Osteoblast (primary cell): Measurements from ENCODE around the gene TENM4. TPM values are rescaled to one million over a fixed set of nuclear protein-coding genes. Genes with fewer than 3 reads are reported as not detected.
A peak's percentile ranks its signal among the peaks of the same experiment; 100 is the strongest.

Experiments used
- DNase-seq: peaks from one replicate; pipeline ENCODE4 v3.0.0; 2011; ENCODE audit warnings: low spot score, mixed read lengths; ENCODE audit not compliant: insufficient read length; ENCODE audit errors: missing footprints
- H2AFZ ChIP-seq: 2 replicates; pipeline ENCODE4 v1.6.0; 2011; ENCODE audit warnings: mild to moderate bottlenecking, low read length
- H3K27ac ChIP-seq: 2 replicates; pipeline ENCODE4 v1.5.1; 2011; ENCODE audit warnings: mild to moderate bottlenecking, low read depth, low read length, moderate library complexity
- H3K27me3 ChIP-seq: 2 replicates; pipeline ENCODE4 v1.6.0; 2012; ENCODE audit warnings: mild to moderate bottlenecking, control low read depth, inconsistent platforms, low read length, moderate library complexity; ENCODE audit not compliant: insufficient read depth
- H3K36me3 ChIP-seq: 2 replicates; pipeline ENCODE4 v1.5.1; 2011; ENCODE audit warnings: mild to moderate bottlenecking, low read length, control low read depth, moderate library complexity; ENCODE audit not compliant: insufficient read depth
- H3K4me1 ChIP-seq: 2 replicates; pipeline ENCODE4 v1.5.1; 2011; ENCODE audit warnings: mild to moderate bottlenecking, low read length, control low read depth, moderate library complexity; ENCODE audit not compliant: insufficient read depth
- H3K4me2 ChIP-seq: 2 replicates; pipeline ENCODE4 v1.6.0; 2011; ENCODE audit warnings: mild to moderate bottlenecking, low read length; ENCODE audit not compliant: insufficient read depth
- H3K4me3 ChIP-seq: fragments of 200-600 bp; sonication (generic); 3 replicates; pipeline ENCODE4 v1.5.1; 2012; ENCODE audit warnings: mild to moderate bottlenecking, low read length, inconsistent platforms; ENCODE audit not compliant: insufficient read depth
- H3K79me2 ChIP-seq: 2 replicates; pipeline ENCODE4 v1.6.0; 2012; ENCODE audit warnings: mild to moderate bottlenecking, low read length, control low read depth, inconsistent platforms; ENCODE audit not compliant: insufficient read depth
- H3K9me3 ChIP-seq: 2 replicates; pipeline ENCODE4 v1.5.1; 2011; ENCODE audit warnings: low read depth, low read length, control low read depth
- H4K20me1 ChIP-seq: 2 replicates; pipeline ENCODE4 v1.6.0; 2012; ENCODE audit warnings: mild to moderate bottlenecking, low read length, control low read depth; ENCODE audit not compliant: insufficient read depth
- total RNA-seq: library from RNA; depleted of rRNA; stranded (reverse); fragments of >200 nt; gene quantifications from 2 replicates; pipeline ENCODE4 v1.2.3, GENCODE V29; 2012
- TF ChIP-seq, protein P1 (sequence below): IDR thresholded peaks from 2 replicates; pipeline ENCODE4 v1.5.1; 2011; ENCODE audit warnings: mild to moderate bottlenecking, low read depth, low read length, moderate library complexity; ENCODE audit errors: extremely low read depth

TENM4 gene
- total RNA-seq, 1 donor: 63.3 TPM

- H3K4me2 ChIP-seq: peak overlapping the region; percentile 43
- peaks cover 19% of the 10 kb centered on the region for H3K4me1 ChIP-seq
- peak overlapping the region; percentile 38 for H2AFZ ChIP-seq
- no peaks in the 10 kb centered on the region for H3K36me3 ChIP-seq
- TF ChIP-seq, protein P1, sequence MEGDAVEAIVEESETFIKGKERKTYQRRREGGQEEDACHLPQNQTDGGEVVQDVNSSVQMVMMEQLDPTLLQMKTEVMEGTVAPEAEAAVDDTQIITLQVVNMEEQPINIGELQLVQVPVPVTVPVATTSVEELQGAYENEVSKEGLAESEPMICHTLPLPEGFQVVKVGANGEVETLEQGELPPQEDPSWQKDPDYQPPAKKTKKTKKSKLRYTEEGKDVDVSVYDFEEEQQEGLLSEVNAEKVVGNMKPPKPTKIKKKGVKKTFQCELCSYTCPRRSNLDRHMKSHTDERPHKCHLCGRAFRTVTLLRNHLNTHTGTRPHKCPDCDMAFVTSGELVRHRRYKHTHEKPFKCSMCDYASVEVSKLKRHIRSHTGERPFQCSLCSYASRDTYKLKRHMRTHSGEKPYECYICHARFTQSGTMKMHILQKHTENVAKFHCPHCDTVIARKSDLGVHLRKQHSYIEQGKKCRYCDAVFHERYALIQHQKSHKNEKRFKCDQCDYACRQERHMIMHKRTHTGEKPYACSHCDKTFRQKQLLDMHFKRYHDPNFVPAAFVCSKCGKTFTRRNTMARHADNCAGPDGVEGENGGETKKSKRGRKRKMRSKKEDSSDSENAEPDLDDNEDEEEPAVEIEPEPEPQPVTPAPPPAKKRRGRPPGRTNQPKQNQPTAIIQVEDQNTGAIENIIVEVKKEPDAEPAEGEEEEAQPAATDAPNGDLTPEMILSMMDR: no peak
- no peaks in the 10 kb centered on the region for H3K79me2 ChIP-seq
- no peak overlapping the region for H3K4me3 ChIP-seq
- H3K9me3 ChIP-seq: no peaks in the 10 kb centered on the region
- H3K27me3 ChIP-seq: no peaks in the 10 kb centered on the region
- no peaks in the 10 kb centered on the region for H4K20me1 ChIP-seq
- H3K27ac ChIP-seq: peak overlapping the region; percentile 52
- DNase-seq: no peak
Observed at GRCh38 chr11:79396674-79397073, 44.2 kb downstream of the TENM4 start.

DNA sequence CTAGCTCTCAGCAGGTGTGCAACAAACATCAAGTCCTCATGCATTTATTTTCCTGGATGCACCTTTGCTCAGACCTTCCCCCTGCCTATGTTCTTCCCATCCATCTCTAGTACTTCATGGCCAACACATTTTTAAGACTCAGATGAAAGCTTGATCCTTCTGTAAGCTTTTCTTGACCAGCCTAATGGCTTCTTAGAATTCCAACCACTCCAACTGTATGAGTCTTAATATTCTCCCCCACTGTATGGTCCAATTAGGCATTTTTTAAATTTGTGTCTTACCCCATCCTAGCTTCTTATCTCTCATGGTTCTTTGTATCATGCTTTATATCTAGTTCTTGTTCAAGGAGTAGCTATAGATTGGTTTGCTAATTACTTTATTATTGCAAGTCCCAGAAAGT is 44.8 kb downstream of the TENM4 start:
- Histone ChIP-seq H2AFZ (no peak overlapping the region), H3K79me2 (no peaks in the 10 kb centered on the region), H3K4me3 (no peak overlapping the region), H3K36me3 (no peaks in the 10 kb centered on the region), H4K20me1 (no peaks in the 10 kb centered on the region), H3K27me3 (no peaks in the 10 kb centered on the region), H3K27ac (no peak overlapping the region), H3K4me2 (no peak overlapping the region), H3K4me1 (peaks cover 23% of the 10 kb centered on the region), H3K9me3 (no peaks in the 10 kb centered on the region)
- DNase-seq: no peak
- TF ChIP-seq, protein P1: no peak

DNA sequence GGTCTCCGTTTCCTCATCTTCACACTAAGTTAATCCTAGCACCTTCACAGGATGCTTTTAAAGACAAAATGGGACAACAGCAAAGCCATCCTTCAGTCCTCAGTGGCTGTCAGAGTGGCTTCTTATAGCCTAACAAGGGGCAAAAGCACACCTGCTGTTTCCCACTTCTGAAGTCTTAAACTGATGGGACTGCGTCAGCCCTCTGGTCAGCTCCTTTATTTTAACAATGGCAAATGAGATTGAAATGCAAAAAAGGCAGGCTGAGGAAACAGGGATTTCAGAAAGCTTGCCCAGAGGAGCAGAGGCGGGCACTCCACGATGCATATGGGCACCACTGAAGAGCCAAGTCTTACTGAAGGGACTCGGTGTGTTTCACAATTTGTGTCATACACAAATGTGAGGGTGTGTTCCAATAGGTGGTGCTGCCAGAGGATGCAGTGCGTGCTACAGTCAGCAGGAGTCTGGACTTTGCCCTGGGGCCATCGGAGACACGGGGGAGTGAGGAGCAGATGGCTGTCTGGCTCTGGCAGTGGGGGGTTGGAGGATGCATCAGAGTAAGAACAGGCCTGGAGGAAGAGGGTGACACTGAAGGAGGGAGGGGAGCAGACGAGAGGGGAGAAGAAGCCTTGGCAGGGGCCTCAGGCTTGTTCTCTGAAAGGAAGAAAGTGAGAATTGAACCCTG is 47.3 kb downstream of the TENM4 start:
- no peak for DNase-seq
- H3K4me1 ChIP-seq: peaks cover 24% of the 10 kb centered on the region
- H2AFZ ChIP-seq: no peak overlapping the region
- H3K4me2 ChIP-seq: no peak overlapping the region
- no peaks in the 10 kb centered on the region for H3K36me3 ChIP-seq
- H3K79me2 ChIP-seq: no peaks in the 10 kb centered on the region
- H4K20me1 ChIP-seq: no peaks in the 10 kb centered on the region
- no peak overlapping the region for H3K4me3 ChIP-seq
- H3K27me3 ChIP-seq: no peaks in the 10 kb centered on the region
- H3K9me3 ChIP-seq: no peaks in the 10 kb centered on the region
- TF ChIP-seq, protein P1: no peak
- H3K27ac ChIP-seq: no peak overlapping the region

DNA sequence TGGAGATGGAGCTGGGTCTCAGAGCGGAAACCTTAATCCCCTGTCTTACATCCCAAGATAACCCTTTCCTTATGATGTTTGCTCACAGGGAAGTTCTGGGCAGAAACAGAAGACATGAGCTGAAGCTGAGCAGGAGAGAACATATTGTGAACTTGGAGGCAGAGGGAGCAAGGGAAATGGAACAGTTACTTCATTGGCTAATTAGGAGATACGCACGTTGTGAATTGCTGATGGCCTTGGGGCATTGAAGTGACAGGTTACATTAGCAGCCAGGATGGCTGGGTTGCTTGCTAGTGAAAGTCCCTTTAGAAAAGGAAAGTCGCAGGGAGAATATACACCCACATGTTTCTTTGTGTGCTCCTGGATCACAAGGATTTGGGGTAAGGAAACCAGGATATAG is 48.7 kb downstream of the TENM4 start:
- H3K27me3 ChIP-seq: no peaks in the 10 kb centered on the region
- no peak overlapping the region for H3K4me2 ChIP-seq
- H3K9me3 ChIP-seq: no peaks in the 10 kb centered on the region
- H3K36me3 ChIP-seq: no peaks in the 10 kb centered on the region
- no peaks in the 10 kb centered on the region for H4K20me1 ChIP-seq
- DNase-seq: no peak
- TF ChIP-seq, protein P1: no peak
- H3K4me1 ChIP-seq: peaks cover 17% of the 10 kb centered on the region
- H3K79me2 ChIP-seq: no peaks in the 10 kb centered on the region
- no peak overlapping the region for H3K27ac ChIP-seq
- no peak overlapping the region for H3K4me3 ChIP-seq
- no peak overlapping the region for H2AFZ ChIP-seq
